ENCODE results near the gene SIRPD.
"Not testable (repeated sequence)": the region's sequence is repeated elsewhere in the genome, so short reads cannot be mapped to it uniquely, and the experiment has no call there.

The SIRPD gene

DNA sequence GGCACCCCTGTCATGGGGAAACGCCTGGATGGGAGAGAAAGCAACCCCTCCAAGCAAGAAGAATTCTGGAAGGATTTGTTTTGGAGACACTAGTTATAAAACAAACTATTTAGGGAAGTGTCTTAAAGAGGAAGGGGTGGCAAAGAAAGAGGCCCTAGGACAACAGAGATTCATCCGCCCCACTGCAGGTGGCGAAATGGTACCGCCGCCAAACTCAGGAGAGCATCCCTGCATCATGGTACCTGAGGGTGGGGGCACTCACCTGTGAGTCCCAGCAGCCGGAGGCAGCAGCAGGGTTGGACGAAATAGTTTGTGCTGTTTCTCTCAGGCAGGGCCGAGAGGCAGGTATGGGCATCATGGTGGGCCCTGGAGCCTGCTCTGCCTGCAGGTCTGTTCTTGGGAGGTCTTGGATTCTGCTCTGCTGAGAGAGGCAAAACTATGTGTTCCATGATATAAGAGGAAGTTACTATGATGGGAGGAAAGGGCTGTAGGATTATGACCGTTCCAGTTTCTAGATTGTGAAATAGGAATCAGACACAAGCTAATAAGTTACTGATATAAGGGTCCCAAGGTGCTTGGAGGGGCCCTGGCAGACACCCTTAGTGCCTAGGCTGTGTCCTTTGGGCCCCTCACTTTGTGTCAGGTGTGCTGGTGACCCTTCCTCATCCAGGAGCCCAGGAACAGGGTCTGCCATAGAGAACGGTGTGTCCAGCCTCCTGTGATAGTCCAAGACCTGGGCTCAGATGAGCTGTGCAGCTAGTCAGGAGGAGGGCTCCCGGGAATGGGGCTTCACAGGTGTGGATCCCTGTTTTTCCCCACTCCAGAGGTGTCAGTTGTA lies 20.4 kb downstream of the SIRPD start:
- no peak for DNase-seq

DNA sequence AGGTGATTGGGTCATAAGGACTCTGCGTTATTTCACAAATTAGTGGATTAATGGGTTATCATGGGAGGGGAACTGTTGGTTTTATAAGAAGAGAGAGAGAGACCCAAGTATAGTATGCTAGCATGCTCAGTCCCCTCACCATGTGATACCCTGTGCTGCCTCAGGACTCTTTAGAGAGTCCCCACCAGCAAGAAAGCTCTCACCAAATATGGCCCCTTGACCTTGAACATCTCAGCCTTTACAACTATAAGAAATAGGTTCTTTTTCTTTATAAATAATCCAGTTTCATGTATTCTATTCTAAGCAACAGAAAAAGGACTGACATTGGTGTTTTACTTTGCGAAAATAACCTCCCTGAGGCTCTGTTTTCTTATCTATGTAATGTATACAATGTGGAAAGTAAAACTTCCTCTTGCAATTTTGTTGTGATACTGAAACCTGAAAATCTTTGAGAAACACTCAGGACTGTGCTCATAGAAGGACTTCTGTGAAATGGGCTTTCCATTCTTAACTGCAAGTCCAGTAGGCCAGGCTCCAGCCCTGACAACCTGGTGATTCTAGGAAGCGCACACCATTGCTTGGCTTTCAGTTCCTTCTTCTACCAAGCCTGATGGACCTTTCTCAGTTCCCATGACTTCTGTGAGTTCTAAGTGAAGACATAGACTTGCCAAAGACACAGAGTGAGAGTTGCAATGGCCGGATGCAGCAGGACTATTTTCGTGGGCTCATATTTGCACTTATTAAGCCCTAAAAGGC lies 21.9 kb downstream of the SIRPD start:
- DNase-seq: peak; percentile 20

DNA sequence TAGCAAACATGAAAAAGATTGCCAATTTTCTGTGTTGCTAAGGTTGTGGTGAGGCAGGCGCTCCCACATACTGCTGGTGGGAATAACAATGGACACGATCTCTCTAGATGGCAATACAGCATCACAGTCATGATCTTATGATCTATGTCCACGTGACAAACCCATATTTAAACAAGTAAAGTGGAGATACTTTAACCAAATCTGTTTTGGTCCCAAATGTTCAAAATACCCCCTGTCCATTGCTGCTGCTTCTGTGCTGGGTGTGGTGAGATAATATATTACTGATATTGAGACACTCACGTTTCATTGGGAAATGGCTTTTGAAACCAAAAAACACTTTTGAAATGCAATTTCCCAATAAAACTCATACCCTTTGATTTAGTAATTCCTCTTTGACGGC lies 23.0 kb downstream of the SIRPD start:
- DNase-seq: no peak

DNA sequence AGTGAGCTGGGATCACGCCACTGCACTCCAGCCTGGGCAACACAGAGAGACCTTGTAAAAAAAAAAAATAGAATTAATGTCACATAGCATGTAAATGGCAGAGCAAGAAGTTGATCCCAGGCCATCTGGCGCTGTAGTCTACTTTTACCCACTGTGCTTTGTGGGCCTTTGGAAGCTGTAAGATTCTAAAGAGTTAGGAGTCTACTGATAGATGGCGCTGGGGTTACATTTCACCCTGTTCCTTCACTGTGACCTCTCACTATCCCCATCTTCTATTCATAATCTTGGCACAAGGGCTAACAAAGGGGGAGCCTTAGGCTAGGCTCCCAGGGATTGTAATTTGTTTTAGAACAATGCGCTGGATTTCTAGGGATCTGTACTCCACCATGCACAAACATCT lies 24.4 kb downstream of the SIRPD start:
- DNase-seq: no peak

DNA sequence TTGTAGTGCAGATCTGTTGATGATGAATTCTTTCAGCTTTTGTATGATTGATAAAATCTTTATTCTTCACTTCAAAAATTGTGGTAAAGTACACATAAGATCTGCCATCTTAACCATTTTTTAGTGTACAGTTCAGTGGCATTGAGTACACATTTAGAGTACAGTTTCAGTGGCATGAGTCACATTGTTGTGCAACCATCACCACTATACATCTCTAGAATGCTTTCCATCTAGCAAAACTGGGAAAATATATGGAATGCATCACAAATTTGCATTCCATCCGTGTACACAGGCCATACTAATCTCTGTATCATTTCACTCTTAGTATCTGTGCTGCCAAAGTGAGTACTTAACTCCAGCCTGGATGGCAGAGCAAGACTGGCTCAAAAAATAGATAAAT lies 28.7 kb downstream of the SIRPD start:
- no peak for DNase-seq

DNA sequence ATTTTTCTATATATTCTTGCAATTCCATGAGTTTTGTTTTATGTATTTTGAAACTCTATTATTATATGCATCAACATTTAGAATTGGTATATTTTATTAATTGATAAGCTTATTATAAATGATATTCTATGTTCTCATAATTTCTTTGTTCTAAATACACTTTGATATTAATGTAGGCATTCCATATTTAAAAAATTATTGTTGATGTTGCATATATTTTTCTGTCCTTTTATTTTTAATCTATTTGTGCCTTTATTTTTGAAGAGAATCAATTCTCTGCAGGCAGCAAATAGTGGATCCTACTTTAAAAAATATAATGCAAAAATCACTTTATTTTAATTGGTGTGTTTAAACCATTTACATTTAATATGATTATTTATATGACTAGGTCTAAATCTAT lies 29.6 kb downstream of the SIRPD start:
- no peak for DNase-seq

DNA sequence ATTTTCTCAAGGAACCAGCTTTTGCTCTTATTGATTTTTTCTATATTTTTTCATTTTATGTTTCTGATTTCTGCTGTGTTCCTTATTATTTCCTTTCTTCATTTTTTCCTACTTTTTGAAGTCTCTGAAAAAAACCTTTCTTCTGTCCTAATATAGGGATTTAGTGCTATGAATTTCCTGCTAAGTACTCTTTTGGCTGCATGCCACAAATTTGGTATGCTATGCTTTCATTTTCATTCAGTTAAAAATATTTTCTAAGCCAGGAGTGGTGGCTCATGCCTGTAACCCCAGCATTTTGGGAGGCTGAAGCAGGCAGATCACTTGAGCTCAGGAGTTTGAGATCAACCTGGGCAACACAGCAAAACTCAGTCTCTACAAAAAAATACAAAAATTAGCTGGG lies 30.6 kb downstream of the SIRPD start:
- DNase-seq: no peak

DNA sequence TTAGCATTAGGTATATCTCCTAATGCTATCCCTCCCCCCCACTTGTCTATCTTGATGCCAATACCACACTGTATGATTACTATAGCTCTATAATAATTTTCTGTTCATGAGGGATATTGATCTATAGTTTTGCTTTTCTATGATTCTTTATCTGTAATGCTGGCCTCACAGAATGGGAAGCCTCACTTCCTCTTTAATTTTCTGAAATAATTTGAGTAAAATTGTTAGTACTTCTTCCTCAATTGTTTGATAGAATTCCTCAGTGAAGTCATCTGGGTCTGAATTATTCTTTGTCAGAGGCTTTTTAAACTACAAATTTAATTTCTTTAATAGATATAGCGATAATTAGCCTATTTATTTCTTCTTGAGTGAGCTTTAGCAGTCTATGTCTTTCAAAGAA lies 31.2 kb downstream of the SIRPD start:
- DNase-seq: no peak

DNA sequence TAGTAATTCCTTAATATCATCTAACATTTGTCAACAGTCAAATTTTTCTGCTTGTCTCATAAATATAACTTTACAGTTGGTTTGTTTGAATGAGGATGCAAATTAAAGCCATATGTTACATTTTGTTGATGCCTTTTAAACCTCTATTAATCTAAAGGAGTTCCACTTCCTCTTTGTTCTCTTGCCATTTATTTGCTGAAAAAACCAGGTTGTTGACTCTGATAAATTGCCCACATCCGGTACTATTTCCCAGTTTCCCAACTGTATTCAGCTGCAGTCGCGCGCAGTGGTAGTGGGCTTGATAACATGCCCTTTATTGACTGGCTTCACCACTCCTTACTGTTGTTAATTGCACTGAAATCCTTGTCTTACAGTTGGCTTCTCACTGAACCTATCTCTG lies 33.5 kb downstream of the SIRPD start:
- no peak for DNase-seq

DNA sequence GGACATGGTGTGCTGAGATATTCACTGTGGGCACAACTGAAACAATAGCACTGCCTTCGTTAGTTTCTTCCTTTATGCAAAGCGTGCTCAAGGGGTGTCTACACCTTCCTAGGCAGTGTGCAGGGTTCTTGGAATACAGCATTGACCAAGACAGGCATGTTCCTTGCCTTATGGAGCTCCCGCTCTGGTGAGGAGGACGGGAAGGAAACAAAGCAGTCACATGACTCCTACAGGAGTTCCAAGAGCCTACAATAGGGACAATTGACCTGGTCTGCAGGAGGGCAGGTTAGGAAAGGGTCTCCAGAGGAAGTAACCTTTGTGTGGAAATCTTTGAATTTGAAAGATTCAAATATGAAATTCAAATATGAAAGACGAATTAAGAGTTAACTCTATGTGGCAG lies 40.5 kb downstream of the SIRPD start:
- no peak for DNase-seq

DNA sequence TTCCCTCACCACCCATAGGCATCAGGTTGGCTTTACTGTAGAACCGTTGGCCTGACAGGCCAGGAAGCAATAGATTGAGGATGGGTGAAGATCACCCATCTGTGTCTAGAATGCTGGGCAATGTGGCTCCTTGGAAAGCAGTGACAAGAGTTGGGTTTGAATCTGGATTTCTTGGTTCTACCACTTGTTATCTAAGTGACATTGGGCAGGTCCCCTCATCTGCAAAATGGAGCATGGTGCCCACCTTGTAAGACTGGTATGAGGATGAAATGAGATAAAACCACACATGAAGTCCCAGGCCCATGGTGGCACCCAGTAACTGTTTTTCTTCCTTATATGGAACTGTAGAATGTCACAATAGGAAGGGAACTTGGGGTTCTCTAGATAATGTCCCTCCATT lies 43.7 kb downstream of the SIRPD start:
- no peak for DNase-seq

DNA sequence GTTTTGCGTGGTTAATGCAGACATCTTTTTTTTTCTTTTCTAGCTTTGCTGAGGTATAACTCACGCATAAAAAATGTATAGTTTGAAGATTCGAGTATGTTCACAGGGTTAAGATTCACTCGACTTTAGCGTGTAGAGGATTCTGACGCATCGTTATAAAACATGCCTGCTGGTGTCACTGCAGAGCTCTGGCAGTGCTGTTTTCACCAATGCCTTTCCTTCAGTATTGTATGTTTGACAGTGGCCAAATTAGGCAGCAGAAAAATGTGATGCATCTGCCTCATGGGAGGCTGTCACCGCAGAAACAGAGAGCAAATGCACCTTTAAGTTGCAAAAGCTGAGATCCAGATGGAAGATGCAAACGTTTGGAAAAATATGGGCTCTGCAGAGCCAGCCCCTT lies 48.3 kb downstream of the SIRPD start:
- DNase-seq: peak; percentile 34

DNA sequence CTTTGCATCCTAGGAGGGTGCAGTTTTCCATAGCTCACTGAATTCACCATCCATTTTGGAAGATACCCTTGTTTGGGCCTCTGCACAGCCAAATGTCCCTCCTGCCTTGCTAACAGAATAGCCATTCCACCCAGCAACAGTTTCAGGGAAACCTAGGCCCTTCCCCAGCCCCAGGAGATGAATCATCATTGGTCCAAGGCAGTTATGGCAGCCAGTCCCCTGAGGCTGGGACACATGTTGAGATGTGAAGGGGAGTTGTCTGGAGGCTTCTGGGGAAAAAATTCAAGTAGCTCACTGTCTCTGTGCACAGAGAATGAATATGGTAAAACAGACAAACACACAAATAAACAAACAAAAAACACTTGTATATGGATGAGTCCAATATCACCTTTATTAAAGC lies 48.9 kb downstream of the SIRPD start:
- DNase-seq: no peak

DNA sequence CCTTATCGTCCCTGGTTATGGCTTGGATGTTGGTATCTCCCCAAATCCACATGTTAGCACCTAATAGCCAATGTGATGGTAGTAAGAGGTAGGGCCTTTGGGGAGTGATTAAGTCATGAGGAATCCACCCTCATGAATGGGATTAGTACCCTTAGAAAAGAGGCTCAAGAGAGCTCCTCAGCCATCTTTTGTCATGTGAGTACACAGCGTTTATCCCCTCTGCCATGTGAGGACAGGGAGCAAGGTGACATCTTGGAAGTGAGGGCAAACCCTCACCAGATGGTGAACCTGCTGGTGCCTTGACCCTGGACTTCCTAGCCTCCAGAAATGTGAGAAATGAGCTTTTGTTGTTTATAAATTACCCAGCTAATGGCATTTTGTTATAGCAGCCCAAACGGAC lies 50.2 kb downstream of the SIRPD start:
- DNase-seq: no peak

DNA sequence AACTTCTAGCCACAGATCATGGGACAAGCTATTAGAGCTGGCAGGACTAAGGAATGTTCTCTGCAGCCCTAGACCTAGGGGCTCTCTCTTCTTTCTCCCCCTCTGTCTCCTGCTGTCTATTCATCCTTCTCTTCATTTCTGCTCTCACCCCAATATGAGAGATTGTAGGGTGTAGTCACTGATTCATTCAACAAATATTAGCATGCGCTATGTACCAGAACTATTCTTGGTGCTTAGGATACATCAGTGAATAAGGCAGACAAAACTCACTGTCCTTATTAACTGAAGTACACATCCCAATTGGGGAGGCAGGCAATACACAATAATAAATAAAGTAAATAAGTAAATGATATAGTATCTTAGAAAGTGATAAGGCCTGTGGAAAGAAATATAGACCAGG lies 51.6 kb downstream of the SIRPD start:
- DNase-seq: no peak

DNA sequence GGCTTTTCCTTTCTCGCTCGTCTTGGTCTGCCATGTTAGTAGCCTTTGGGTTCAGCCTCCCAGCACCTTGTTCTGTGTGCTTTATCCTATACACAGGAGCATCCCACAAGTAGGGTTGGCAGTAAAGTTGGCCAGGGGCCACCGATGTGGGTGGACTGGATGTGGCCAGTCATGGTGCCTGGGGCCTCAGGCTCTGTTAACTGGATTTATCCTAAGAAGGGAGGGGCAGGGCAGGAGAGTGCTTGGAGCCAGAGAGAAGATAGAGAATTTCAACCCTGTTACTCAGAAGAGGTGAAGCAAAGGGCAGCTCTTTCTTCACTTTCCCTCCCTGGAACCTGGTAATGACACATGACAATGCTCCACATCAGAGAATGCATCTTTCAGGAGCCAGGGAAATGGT lies 52.1 kb downstream of the SIRPD start:
- no peak for DNase-seq

DNA sequence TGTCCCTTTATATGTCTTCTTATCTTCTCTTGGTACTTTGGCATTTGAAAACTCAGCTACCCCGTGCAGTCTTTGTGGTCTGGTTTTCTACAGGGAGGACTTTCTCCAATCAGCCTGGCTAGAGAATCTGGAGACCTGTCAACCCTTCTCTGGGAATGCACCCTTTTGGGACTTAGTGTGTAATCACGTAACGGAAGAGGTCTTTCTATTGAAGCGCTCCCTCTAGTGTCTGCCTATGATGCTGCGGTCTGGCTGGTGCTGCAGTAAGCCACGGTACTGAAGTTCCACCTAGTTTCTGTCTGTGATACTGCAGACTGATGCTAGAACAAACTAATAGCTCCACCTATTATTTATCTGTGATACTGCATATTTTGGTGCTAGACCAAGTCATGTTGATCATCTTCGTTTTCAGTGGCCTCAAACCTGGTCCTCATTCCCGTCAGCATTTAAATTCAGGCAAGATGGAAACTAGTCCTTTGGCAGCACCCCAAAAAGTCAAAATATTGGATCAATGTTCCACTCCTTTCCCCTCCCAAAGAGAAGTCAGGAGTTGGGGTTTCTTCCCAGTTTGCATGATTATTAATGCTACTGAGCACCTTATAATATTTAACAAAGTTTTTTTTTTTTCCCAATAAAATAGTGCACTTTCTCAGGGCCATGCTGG lies 53.8 kb downstream of the SIRPD start:
- peak; percentile 84 for DNase-seq

DNA sequence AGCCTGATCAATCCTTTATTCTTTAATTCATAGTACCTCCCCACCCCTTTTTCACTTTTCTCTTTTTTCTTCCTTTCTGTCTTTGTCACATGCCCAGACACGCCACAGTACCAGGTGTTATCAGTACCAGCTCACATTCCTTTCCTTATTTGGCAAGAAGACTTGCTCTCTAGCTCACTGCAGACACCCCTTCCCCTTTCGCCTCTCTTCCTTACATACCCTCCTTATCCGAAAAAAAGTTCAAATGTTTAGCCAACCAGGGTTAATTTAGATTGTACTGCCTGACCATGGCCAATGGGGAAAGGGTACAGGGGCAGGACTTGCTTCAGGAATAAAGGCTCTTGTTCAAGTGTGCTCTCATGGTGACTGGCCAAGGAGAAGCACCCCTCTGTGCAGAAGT lies 57.0 kb downstream of the SIRPD start:
- DNase-seq: no peak

DNA sequence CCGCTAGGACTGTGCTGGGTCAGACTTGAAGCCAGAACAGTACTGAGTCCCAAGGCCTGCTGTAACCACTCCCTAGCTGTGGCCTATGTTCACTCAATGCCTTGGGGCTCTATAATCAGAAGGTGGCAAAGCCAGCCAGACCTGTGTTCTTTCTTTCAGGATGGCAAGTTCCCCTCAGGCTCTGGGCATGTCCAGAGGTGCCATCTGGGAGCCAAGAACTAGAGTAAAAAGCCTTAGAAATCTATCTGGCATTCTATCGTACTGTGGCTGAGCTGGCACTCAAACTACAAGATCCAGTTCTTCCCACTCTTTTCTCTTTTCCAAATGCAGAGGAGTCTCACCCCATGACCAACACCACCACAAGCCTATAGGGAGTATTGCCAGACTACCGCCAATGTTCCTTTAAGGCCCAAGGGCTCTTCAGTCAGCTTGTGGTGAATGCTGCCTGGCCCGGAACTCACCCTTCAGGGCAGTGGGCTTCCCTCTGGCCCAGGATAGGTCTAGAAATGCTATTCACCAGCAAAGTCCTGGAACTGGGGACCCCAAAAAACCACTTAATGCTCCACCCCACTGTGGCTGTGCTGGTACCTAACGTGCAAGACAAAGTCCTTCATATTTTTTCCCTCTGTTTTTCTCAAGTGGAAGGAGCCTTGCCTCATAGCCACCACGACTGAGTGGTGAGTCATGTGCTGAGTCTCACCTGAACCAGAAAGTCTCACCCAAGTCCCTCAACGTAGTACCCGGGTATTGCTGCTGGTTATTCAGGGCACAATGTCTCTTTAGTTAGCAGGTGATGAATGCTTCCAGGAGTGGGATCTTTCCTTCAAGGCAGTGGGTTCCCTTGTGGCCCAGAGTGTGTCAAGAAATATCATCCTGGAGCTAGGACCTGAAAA lies 57.7 kb downstream of the SIRPD start:
- no peak for DNase-seq

DNA sequence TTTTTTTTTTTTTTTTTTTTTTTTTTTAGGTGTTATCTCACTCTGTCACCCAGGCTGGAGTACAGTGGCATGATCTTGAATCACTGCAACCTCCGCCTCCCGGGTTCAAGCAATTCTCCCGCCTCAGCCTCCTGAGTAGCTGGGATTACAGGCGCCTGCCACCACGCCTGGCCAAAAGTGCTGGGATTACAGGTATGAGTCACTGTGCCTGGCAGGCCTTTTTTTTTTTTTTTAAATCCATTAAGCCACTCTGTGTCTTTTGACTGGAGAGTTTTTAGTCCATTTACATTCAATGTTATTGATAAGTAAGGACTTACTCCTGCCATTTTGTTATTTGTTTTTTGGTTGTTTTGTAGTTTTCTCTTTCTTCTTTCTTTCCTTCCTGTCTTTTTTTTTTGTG lies 60.1 kb downstream of the SIRPD start:
- not testable (repeated sequence) for DNase-seq

DNA sequence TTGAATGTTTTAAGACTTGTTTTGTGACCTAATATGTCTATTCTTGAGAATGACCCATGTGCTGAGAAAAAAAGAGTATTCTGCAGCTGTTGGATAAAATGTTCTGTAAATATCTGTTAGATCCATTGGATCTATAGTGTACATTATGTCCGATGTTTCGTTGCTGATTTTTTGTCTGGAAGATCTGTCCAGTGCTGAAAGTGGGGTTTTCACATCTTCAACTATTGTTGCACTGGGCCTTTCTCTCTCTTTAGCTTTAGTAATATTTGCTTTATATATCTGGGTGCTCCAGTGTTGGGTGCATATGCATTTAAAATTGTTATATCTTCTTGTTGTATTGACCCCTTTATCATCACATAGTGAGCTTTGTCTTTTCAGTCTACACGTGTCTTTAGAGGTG lies 60.6 kb downstream of the SIRPD start:
- no peak for DNase-seq

DNA sequence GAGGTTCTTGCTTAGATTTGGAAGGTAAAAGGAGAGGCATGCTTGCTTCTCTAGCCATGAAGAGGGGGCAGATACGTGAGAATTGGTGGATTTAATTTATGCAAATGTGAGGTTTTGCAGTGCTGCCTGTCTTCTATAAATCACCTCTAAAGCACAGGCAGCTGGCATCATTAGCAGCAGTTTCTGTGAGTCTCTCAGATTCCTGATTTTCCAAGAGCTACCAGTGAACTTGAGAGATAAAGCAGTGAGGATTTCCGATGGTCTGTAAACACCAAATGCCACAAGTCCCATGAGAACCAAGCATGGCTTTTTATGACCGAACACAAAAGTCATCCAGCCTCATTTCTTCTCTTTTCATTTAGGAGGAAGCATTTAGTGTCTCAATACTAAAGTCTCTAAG lies 63.1 kb downstream of the SIRPD start:
- DNase-seq: no peak

DNA sequence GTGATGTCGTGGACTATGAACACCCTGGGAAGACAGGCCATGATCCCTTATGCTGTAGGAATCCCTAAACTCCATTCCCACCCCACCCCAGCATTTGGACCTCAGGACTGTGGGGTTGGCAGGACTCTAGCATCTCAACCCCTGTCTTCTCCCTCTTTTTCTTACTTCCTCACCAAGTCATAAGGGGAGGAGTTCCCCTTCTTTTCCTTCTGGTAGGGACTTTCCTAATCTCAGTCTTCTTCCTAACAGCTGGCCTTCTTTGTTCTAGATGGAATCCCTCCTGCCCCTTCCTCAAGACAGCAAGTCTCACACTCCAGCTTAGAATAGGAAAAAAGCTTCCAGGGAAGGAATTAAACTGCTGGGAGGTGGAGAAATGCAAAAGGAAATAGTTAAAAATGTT lies 64.0 kb downstream of the SIRPD start:
- DNase-seq: no peak

Data from CD4-positive, alpha-beta T cell treated with Interleukin-15 for 1 hour (primary cell).